ENCODE measurements around the gene CNTN4.

The CNTN4 gene

GRCh38 chr3:2653706-2654105 lies 555.0 kb downstream of the CNTN4 start:
- H3K27ac ChIP-seq = no peak overlapping the region
- H3K4me3 ChIP-seq = no peak overlapping the region

- no peak overlapping the region for H3K4me3 ChIP-seq
- H3K27ac ChIP-seq = no peak overlapping the region
Observed at GRCh38 chr3:2655229-2655701, 556.6 kb downstream of the CNTN4 start.

- Histone ChIP-seq H3K27ac (no peak overlapping the region), H3K4me3 (no peak overlapping the region)
Observed at GRCh38 chr3:2656806-2657777, 558.4 kb downstream of the CNTN4 start.

GRCh38 chr3:2657971-2658370 lies 559.3 kb downstream of the CNTN4 start:
- Histone ChIP-seq H3K27ac (no peak overlapping the region), H3K4me3 (no peak overlapping the region)

GRCh38 chr3:2659896-2660295 lies 561.2 kb downstream of the CNTN4 start:
- H3K27ac ChIP-seq = no peak overlapping the region
- H3K4me3 ChIP-seq = no peak overlapping the region

- H3K4me3 ChIP-seq = no peak overlapping the region
- H3K27ac ChIP-seq = no peak overlapping the region
Observed at GRCh38 chr3:2661078-2661477, 562.4 kb downstream of the CNTN4 start.

GRCh38 chr3:2677501-2677900 lies 578.8 kb downstream of the CNTN4 start:
- Histone ChIP-seq H3K27ac (no peak overlapping the region), H3K4me3 (no peak overlapping the region)

- no peak overlapping the region for H3K4me3 ChIP-seq
- no peak overlapping the region for H3K27ac ChIP-seq
Observed at GRCh38 chr3:2680236-2680635, 581.6 kb downstream of the CNTN4 start.

GRCh38 chr3:2684046-2684445 lies 585.4 kb downstream of the CNTN4 start:
- no peak overlapping the region for H3K27ac ChIP-seq
- no peak overlapping the region for H3K4me3 ChIP-seq

- no peak overlapping the region for H3K4me3 ChIP-seq
Observed at GRCh38 chr3:2686816-2687502, 588.3 kb downstream of the CNTN4 start.

GRCh38 chr3:2697589-2697988 lies 598.9 kb downstream of the CNTN4 start:
- Histone ChIP-seq H3K4me3 (no peak overlapping the region), H3K27ac (no peak overlapping the region)

More at GRCh38 chr3:2686816-2687502, 588.3 kb downstream of the CNTN4 start:
- H3K27ac ChIP-seq = no peak overlapping the region

- H3K4me3 ChIP-seq = no peak overlapping the region
- H3K27ac ChIP-seq = no peak overlapping the region
Observed at GRCh38 chr3:2701471-2701870, 602.8 kb downstream of the CNTN4 start.

GRCh38 chr3:2706144-2706835 lies 607.6 kb downstream of the CNTN4 start:
- H3K4me3 ChIP-seq = no peak overlapping the region
- no peak overlapping the region for H3K27ac ChIP-seq

- no peak overlapping the region for H3K4me3 ChIP-seq
- no peak overlapping the region for H3K27ac ChIP-seq
Observed at GRCh38 chr3:2706836-2707210, 608.2 kb downstream of the CNTN4 start.

- Histone ChIP-seq H3K4me3 (no peak overlapping the region), H3K27ac (no peak overlapping the region)
Observed at GRCh38 chr3:2711081-2711480, 612.4 kb downstream of the CNTN4 start.

- Histone ChIP-seq H3K27ac (no peak overlapping the region), H3K4me3 (no peak overlapping the region)
Observed at GRCh38 chr3:2713923-2714322, 615.3 kb downstream of the CNTN4 start.

GRCh38 chr3:2714834-2715233 lies 616.2 kb downstream of the CNTN4 start:
- no peak overlapping the region for H3K27ac ChIP-seq
- H3K4me3 ChIP-seq = no peak overlapping the region

GRCh38 chr3:2727101-2727500 lies 628.4 kb downstream of the CNTN4 start:
- Histone ChIP-seq H3K27ac (no peak overlapping the region), H3K4me3 (no peak overlapping the region)

- no peak overlapping the region for H3K27ac ChIP-seq
- H3K4me3 ChIP-seq = no peak overlapping the region
Observed at GRCh38 chr3:2727610-2728318, 629.1 kb downstream of the CNTN4 start.

GRCh38 chr3:2731843-2732242 lies 633.2 kb downstream of the CNTN4 start:
- H3K4me3 ChIP-seq = no peak overlapping the region
- H3K27ac ChIP-seq = no peak overlapping the region
